D721Med (cell line): ENCODE results near the gene ADARB2.

Experiments
- DNase-seq: peaks from one replicate; pipeline ENCODE4 v3.0.0; 2011; ENCODE audit warnings: low spot score; ENCODE audit not compliant: insufficient read length
- FAIRE-seq: peaks from 2 replicates; lab custom pipeline; 2011; peaks lifted over from hg19 to GRCh38; lab: Jason Lieb, UNC
- CTCF ChIP-seq: IDR thresholded peaks from 2 replicates; pipeline ENCODE4 v1.5.1; 2012; ENCODE audit warnings: mild to moderate bottlenecking, control low read depth; ENCODE audit not compliant: insufficient read depth; ENCODE audit errors: missing control alignments

Gene ADARB2

GRCh38 chr10:1516492-1517165 lies 220.7 kb downstream of the ADARB2 start:
- TF ChIP-seq CTCF: no peak
- FAIRE-seq: no peak
- no peak for DNase-seq

GRCh38 chr10:1515780-1516491 lies 221.4 kb downstream of the ADARB2 start:
- FAIRE-seq: no peak
- no peak for TF ChIP-seq CTCF

GRCh38 chr10:1515121-1515779 lies 222.1 kb downstream of the ADARB2 start:
- FAIRE-seq (no peak), DNase-seq (no peak)
- TF ChIP-seq CTCF: no peak

More at GRCh38 chr10:1515780-1516491, 221.4 kb downstream of the ADARB2 start:
- DNase-seq: no peak

- DNase-seq (no peak), FAIRE-seq (no peak)
- no peak for TF ChIP-seq CTCF
These were observed 222.6 kb downstream of the ADARB2 start for GRCh38 chr10:1514681-1515080.

- FAIRE-seq: no peak
- no peak for DNase-seq
- no peak for TF ChIP-seq CTCF
These were observed 224.1 kb downstream of the ADARB2 start for GRCh38 chr10:1513221-1513620.

- TF ChIP-seq CTCF: no peak
- FAIRE-seq (no peak), DNase-seq (no peak)
These were observed 228.3 kb downstream of the ADARB2 start for GRCh38 chr10:1509011-1509530.
